CD14-positive monocyte (primary cell): ENCODE results near the gene PPP1R15B. TPM values are rescaled to one million over a fixed set of nuclear protein-coding genes. Genes with fewer than 3 reads are reported as not detected.

Experiments used
- DNase-seq, 3 donors: peaks; one replicate each; pipeline ENCODE4 v3.0.0-alpha.2; 2011 to 2022
- H2AFZ ChIP-seq: 2 replicates; pipeline ENCODE4 v1.6.0; 2012; ENCODE audit warnings: mild to moderate bottlenecking, low read depth, low read length, inconsistent platforms; ENCODE audit not compliant: insufficient read depth, poor library complexity, severe bottlenecking
- H3K27ac ChIP-seq, 2 donors: 1 replicate in 1 of 2; 2 replicates in 1 of 2; pipeline ENCODE4 v1.5.1; 2012 to 2013; ENCODE audit warnings: low read length in 2 of 2, control low read depth in 1 of 2, inconsistent platforms in 1 of 2, low read depth in 1 of 2, mild to moderate bottlenecking in 1 of 2
- H3K27me3 ChIP-seq, 2 donors: one replicate each; pipeline versions ENCODE4 v1.6.0 to v1.6.1; 2011 to 2013; ENCODE audit warnings: low read length in 2 of 2; ENCODE audit not compliant: control insufficient read depth in 2 of 2, insufficient read depth in 2 of 2
- H3K36me3 ChIP-seq, 2 donors: replicated peaks in 1 of 2; 1 replicate in 1 of 2; 2 replicates in 1 of 2; pipeline versions ENCODE4 v1.5.1 to v1.6.1; 2012 to 2013; ENCODE audit warnings: low read length in 2 of 2, control low read depth in 1 of 2, inconsistent platforms in 1 of 2, mild to moderate bottlenecking in 1 of 2; ENCODE audit not compliant: insufficient read depth in 2 of 2, control insufficient read depth in 1 of 2
- H3K4me1 ChIP-seq, 2 donors: 1 replicate in 1 of 2; 2 replicates in 1 of 2; pipeline versions ENCODE4 v1.5.1 to v1.6.1; 2012 to 2013; ENCODE audit warnings: low read length in 2 of 2, control low read depth in 1 of 2, inconsistent platforms in 1 of 2, mild to moderate bottlenecking in 1 of 2, moderate library complexity in 1 of 2; ENCODE audit not compliant: insufficient read depth in 2 of 2, control insufficient read depth in 1 of 2
- H3K4me2 ChIP-seq: replicated peaks from 2 replicates; pipeline ENCODE3; 2012; ENCODE audit warnings: low read length, moderate library complexity, mild to moderate bottlenecking; ENCODE audit not compliant: poor library complexity, severe bottlenecking; ENCODE audit errors: extremely low read depth
- H3K4me3 ChIP-seq, 3 experiments: fragments of 200-600 bp in 1 of 3; sonication (generic) in 1 of 3; replicated peaks in 1 of 3; 1 replicate in 2 of 3; 2 replicates in 1 of 3; pipeline ENCODE4 v1.5.1; 2011 to 2013; ENCODE audit warnings: low read length in 3 of 3, mild to moderate bottlenecking in 3 of 3, control low read depth in 2 of 3, low read depth in 2 of 3, inconsistent platforms in 1 of 3, moderate library complexity in 1 of 3
- H3K79me2 ChIP-seq: 2 replicates; pipeline ENCODE4 v1.6.0; 2012; ENCODE audit warnings: mild to moderate bottlenecking, control low read depth, inconsistent platforms, low read length, moderate library complexity; ENCODE audit not compliant: insufficient read depth
- H3K9ac ChIP-seq: 2 replicates; pipeline ENCODE4 v1.6.0; 2017; ENCODE audit warnings: low read length, mild to moderate bottlenecking; ENCODE audit not compliant: insufficient read depth, poor library complexity, severe bottlenecking
- H3K9me3 ChIP-seq, 2 donors: replicated peaks in 1 of 2; 1 replicate in 1 of 2; 2 replicates in 1 of 2; pipeline versions ENCODE4 v1.5.1 to v1.6.1; 2012 to 2013; ENCODE audit warnings: low read length in 2 of 2, control low read depth in 1 of 2; ENCODE audit not compliant: control insufficient read depth in 1 of 2, insufficient read depth in 1 of 2
- H4K20me1 ChIP-seq: 2 replicates; pipeline ENCODE4 v1.6.0; 2012; ENCODE audit warnings: mild to moderate bottlenecking, low read length, control low read depth, moderate library complexity; ENCODE audit not compliant: insufficient read depth
- H3K27ac Mint-ChIP-seq, 7 donors: one replicate each; pipeline ENCODE4 v1.8.0; 2020; ENCODE audit warnings: mild to moderate bottlenecking in 7 of 7, mixed read lengths in 7 of 7, moderate library complexity in 6 of 7, inconsistent platforms in 2 of 7
- H3K27me3 Mint-ChIP-seq, 3 donors: one replicate each; pipeline ENCODE4 v1.8.0; 2021 to 2022; ENCODE audit warnings: low read depth in 3 of 3, mild to moderate bottlenecking in 3 of 3, mixed read lengths in 3 of 3, moderate library complexity in 3 of 3, inconsistent platforms in 1 of 3
- H3K36me3 Mint-ChIP-seq, 2 donors: one replicate each; pipeline ENCODE4 v1.8.0; 2020; ENCODE audit warnings: mixed read lengths in 2 of 2, inconsistent platforms in 1 of 2, mild to moderate bottlenecking in 1 of 2
- H3K4me1 Mint-ChIP-seq: one replicate; pipeline ENCODE4 v1.8.0; 2020; ENCODE audit warnings: mild to moderate bottlenecking, mixed read lengths
- H3K4me3 Mint-ChIP-seq, 2 donors: one replicate each; pipeline ENCODE4 v1.8.0; 2020; ENCODE audit warnings: mild to moderate bottlenecking in 2 of 2, mixed read lengths in 2 of 2, moderate library complexity in 1 of 2
- H3K9me3 Mint-ChIP-seq, 7 donors: one replicate each; pipeline ENCODE4 v1.8.0; 2020 to 2022; ENCODE audit warnings: mixed read lengths in 7 of 7, mild to moderate bottlenecking in 6 of 7, moderate library complexity in 6 of 7, inconsistent platforms in 2 of 7
- WGBS: methylation state at CpG from one replicate; pipeline ENCODE4 v1.1.5; 2013; ENCODE audit warnings: missing lambda C conversion rate; ENCODE audit not compliant: insufficient coverage; 5-methylcytosine and 5-hydroxymethylcytosine counted together
- intact Hi-C, 2 donors: fragments of 100-400 bp; cut with micrococcal nuclease; formaldehyde crosslinking; loops; one replicate each; pipeline versions ENCODE4 v1.15.0 to v1.15.1; 2023
- polyA plus RNA-seq, 3 donors: library from polyadenylated mRNA; depleted of rRNA in 1 of 3; unstranded in 2 of 3; stranded (reverse) in 1 of 3; fragments of 300-500 nt in 2 of 3; fragments of >200 nt in 1 of 3; fragmentation: Illumina TruSeq in 2 of 3; gene quantifications; 1 replicate in 2 of 3; 2 replicates in 1 of 3; pipeline ENCODE4 v1.2.3, GENCODE V29; 2012 to 2021
- TF ChIP-seq, protein P1 (sequence below): fragments of 200-600 bp; IDR thresholded peaks from one replicate; pipeline ENCODE4 v1.8.0; 2022; ENCODE audit warnings: antibody characterized with exemption, mild to moderate bottlenecking

PPP1R15B gene
- polyA plus RNA-seq, 3 donors: 31.1 to 117 (median 31.8) TPM

DNA sequence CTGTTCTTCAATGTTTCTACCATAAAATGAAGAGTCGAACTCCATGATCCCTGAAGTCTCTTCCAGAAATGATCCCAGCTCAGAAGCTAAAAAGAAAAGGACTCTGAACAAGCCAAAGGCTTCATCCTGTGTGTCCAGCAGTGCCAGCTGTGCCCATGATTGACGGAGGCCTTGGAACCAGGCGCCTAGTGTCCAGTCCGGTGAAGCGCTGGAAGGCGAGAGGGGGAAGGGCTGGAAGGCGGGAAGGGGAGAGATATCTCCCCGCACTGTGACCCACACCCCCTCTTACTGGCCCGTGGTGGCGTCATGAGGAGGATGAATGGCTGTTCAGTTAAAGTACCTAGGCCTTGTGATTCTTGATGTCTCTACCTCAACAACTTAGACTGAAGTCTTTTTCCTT, 41.4 kb downstream of the PPP1R15B start:
- WGBS: 97% methylated on average over 3 of the region's 10 CpGs
- intact Hi-C loops: no loop called here
- H3K4me1 ChIP-seq: no peaks in the 10 kb centered on the region

DNA sequence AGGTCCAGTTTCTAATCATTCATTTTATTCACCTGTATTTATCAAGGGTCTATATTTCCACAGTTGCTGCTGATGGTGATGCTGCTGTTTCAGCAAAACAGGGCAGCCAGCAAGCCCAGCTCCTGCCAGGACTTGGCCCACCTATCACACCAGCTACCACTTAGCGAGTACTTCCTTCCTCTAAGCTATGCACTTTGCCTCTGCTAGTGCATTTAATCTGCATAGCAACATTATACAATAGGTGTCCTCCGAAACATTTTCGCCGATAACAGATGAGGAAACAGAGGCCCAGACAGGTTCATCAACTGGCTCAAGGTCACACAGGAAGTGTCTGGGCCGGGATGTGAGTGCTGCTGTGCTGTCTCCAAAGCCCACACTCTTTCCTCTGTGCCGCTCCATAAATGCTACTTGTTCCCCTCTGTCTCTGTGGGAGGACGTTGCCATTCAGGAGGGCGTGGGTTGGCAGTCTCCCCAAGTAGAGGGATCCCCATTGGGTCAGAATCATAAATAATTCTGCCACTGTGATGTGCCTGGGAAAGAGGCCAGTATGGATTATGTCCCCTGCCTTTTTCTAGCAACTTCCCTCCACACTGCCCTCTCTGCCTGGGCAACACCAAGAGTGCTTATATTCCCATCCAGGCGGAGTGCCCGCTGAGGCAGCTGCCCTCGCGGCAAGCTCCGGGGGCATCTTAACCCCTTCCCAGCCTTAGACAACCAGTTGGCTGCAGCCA, 42.5 kb downstream of the PPP1R15B start:
- intact Hi-C loops: loop anchor here in 1 of 2 donors (5.0 to 10.0 kb wide), 2 partner anchors 104 to 207 kb away; no protein-coding TSS in a partner anchor
- Mint-ChIP-seq H3K4me3 (no peak overlapping the region), H3K27ac (no peak overlapping the region), H3K27me3 (peaks cover 14 to 19% (median 15%) of the 10 kb centered on the region in 3 donors), H3K36me3 (no peaks in the 10 kb centered on the region), H3K4me1 (peaks cover 2% of the 10 kb centered on the region), H3K9me3 (no peaks in the 10 kb centered on the region)
- Histone ChIP-seq H3K79me2 (no peaks in the 10 kb centered on the region), H4K20me1 (no peaks in the 10 kb centered on the region), H3K4me2 (no peak overlapping the region), H3K36me3 (no peaks in the 10 kb centered on the region), H3K27ac (no peak overlapping the region), H3K27me3 (peaks cover 0 to under 1% of the 10 kb centered on the region in 2 donors), H3K9me3 (no peaks in the 10 kb centered on the region), H3K4me3 (no peak overlapping the region), H3K4me1 (no peaks in the 10 kb centered on the region), H2AFZ (no peak overlapping the region), H3K9ac (no peak overlapping the region)
- no peak for DNase-seq
- 9% methylated on average over 5 of the region's 13 CpGs for WGBS
- TF ChIP-seq, protein P1, sequence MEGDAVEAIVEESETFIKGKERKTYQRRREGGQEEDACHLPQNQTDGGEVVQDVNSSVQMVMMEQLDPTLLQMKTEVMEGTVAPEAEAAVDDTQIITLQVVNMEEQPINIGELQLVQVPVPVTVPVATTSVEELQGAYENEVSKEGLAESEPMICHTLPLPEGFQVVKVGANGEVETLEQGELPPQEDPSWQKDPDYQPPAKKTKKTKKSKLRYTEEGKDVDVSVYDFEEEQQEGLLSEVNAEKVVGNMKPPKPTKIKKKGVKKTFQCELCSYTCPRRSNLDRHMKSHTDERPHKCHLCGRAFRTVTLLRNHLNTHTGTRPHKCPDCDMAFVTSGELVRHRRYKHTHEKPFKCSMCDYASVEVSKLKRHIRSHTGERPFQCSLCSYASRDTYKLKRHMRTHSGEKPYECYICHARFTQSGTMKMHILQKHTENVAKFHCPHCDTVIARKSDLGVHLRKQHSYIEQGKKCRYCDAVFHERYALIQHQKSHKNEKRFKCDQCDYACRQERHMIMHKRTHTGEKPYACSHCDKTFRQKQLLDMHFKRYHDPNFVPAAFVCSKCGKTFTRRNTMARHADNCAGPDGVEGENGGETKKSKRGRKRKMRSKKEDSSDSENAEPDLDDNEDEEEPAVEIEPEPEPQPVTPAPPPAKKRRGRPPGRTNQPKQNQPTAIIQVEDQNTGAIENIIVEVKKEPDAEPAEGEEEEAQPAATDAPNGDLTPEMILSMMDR: no peak

More for the DNA sequence above, 41.4 kb downstream of the PPP1R15B start:
- peaks cover 14 to 19% (median 14%) of the 10 kb centered on the region in 3 donors for H3K27me3 Mint-ChIP-seq
- H3K9me3 Mint-ChIP-seq: no peaks in the 10 kb centered on the region
- Histone ChIP-seq H3K9me3 (no peaks in the 10 kb centered on the region), H3K79me2 (no peaks in the 10 kb centered on the region), H3K27me3 (peaks cover 3 to 7% of the 10 kb centered on the region in 2 donors), H3K4me3 (no peak overlapping the region), H2AFZ (no peak overlapping the region), H3K27ac (no peak overlapping the region), H3K4me2 (no peak overlapping the region), H3K36me3 (no peaks in the 10 kb centered on the region), H4K20me1 (no peaks in the 10 kb centered on the region), H3K9ac (no peak overlapping the region)
- DNase-seq: no peak
- no peak overlapping the region for H3K4me3 Mint-ChIP-seq
- no peak overlapping the region for H3K27ac Mint-ChIP-seq
- H3K4me1 Mint-ChIP-seq: peaks cover 2% of the 10 kb centered on the region
- H3K36me3 Mint-ChIP-seq: no peaks in the 10 kb centered on the region
- TF ChIP-seq, protein P1: no peak
